ENCODE measurements around the gene LSM5.

DNA sequence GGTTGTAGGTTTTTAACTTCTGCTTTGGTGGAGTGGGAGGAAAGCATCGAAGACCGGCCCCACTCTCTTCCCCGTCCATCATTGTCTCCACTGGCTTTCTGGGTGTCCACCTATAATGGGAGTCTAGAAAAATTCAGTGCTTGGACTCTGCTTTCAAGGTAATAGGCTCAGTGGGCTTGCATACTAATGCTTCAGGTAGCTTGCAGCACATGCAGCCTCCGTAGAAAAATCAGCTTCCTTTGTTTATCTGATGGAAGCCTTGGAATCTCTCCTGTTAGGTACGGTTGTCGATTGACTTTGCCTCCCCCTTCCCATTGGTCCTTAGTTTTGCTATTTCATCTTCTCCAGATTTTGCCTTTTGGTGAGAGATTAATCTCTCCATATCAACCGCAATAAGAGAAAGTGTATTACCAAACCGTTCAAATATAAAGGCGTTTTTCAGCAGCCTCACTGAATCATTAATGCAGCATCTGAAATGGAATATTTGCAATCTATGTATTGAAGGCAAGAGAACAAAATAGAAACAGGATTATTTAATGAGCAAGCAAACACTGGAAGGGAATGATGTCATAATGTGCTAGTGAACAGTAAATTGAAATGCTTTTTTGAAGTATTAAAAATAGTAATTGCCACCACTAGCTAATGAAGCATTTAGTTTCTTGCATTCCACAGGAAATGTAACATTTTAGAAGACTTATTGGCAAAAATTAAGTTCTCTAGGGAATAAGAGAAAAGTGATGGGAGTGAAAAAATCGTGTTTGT is 6.1 kb upstream of the LSM5 start:
- TF ChIP-seq POLR2A (IDR thresholded peaks at IDR 0.05) = no peak
- TF ChIP-seq, protein P1, sequence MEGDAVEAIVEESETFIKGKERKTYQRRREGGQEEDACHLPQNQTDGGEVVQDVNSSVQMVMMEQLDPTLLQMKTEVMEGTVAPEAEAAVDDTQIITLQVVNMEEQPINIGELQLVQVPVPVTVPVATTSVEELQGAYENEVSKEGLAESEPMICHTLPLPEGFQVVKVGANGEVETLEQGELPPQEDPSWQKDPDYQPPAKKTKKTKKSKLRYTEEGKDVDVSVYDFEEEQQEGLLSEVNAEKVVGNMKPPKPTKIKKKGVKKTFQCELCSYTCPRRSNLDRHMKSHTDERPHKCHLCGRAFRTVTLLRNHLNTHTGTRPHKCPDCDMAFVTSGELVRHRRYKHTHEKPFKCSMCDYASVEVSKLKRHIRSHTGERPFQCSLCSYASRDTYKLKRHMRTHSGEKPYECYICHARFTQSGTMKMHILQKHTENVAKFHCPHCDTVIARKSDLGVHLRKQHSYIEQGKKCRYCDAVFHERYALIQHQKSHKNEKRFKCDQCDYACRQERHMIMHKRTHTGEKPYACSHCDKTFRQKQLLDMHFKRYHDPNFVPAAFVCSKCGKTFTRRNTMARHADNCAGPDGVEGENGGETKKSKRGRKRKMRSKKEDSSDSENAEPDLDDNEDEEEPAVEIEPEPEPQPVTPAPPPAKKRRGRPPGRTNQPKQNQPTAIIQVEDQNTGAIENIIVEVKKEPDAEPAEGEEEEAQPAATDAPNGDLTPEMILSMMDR (IDR thresholded peaks at IDR 0.05) = no peak

All from prostate gland (tissue), 2 donors.